ENCODE results near the gene CARD10. TPM values are rescaled to one million over a fixed set of nuclear protein-coding genes. Genes with fewer than 3 reads are reported as not detected.

The CARD10 gene
- total and polyA plus RNA-seq, 2 of the 13 experiments (the other 11 are each of a cell fraction or from before 2014, with no cell fraction given) = 35.2 to 55.8 TPM

DNA sequence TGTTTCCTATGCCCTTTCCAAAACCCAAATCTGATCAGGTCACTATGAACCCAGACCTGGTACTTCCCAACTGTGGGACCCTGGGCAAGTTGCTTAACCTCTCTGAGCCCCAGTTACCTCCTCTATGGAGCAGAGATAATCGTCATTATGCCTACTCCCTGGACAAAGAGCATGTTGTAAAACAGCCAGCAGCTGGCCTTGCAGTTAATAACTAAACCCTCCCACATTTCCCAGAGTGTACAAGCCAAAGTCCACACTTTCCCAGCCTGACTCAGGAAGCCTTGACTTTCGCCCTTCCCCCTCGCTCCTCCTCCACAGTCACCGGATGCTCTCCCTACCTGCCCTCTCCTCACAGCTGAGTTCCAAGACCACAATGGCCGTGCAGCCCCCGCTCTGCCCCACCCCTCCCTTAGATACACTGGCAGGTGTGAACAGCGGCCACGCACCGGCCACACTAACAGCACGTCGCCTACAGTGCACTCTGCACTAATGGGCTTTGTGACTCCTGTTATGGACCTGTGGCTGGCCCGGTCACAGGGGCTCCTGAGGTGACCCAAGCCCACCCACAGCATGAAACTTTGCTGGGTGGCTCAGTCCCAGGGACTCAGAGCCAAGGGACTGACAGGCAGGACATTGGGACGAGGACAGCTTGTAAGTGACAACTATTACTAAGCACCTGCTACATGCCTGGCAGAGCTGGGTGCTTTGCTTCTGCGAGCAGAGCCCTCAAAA, 17.4 kb downstream of the CARD10 start (continued):
- TF ChIP-seq PTBP1 (IDR thresholded peaks at IDR 0.05; ENCODE audit: low read depth, low read length, poor library complexity, severe bottlenecking) (no peak), ZSCAN5A (CRISPR knock-in tag; IDR thresholded peaks at IDR 0.05; ENCODE audit: borderline replicate concordance) (peak; percentile 59; the same call in 1 of the 2 replicates), POGZ (CRISPR knock-in tag; IDR thresholded peaks at IDR 0.05) (peak; percentile 81), GFI1 (CRISPR knock-in tag; IDR thresholded peaks at IDR 0.05; ENCODE audit: borderline replicate concordance) (0 out of 2 replicates have a peak, but pooled peaks have one; percentile 60), SUZ12 (IDR thresholded peaks at IDR 0.05; ENCODE audit: low read depth, low read length) (no peak), PRDM15 (CRISPR knock-in tag; IDR thresholded peaks at IDR 0.05) (no peak), LCORL (IDR thresholded peaks at IDR 0.05) (no peak), LCORL (CRISPR knock-in tag; IDR thresholded peaks at IDR 0.05) (peak; percentile 97; the same call in 1 of the 2 replicates), ZBTB43 (CRISPR knock-in tag; conservative IDR thresholded peaks at IDR 0.05) (peak; percentile 99), JARID2 (CRISPR knock-in tag; IDR thresholded peaks at IDR 0.05; ENCODE audit: insufficient replicate concordance) (peak; percentile 84), HOXA7 (CRISPR knock-in tag; IDR thresholded peaks at IDR 0.05) (0 out of 2 replicates have a peak, but pooled peaks have one; percentile 35), RAD51 (IDR thresholded peaks at IDR 0.05; ENCODE audit: borderline replicate concordance) (no peak), KLF11 (CRISPR knock-in tag; IDR thresholded peaks at IDR 0.05) (peak; percentile 49; the same call in 1 of the 2 replicates), FOXA1 (IDR thresholded peaks at IDR 0.05) (peak; percentile 10; the same call in 1 of the 2 replicates), FOXA1 (CRISPR knock-in tag; IDR thresholded peaks at IDR 0.05) (peak; percentile 95), EED (CRISPR knock-in tag; IDR thresholded peaks at IDR 0.05) (peak; percentile 45; the same call in 1 of the 2 replicates), ZNF768 (CRISPR knock-in tag; IDR thresholded peaks at IDR 0.05) (peak; percentile 85), ZNF788 (CRISPR knock-in tag; IDR thresholded peaks at IDR 0.05; ENCODE audit: borderline replicate concordance) (peak; percentile 98), KDM3A (CRISPR knock-in tag; IDR thresholded peaks at IDR 0.05; ENCODE audit: low read depth) (0 out of 2 replicates have a peak, but pooled peaks have one; percentile 66), ZNF33A (CRISPR knock-in tag; IDR thresholded peaks at IDR 0.05; ENCODE audit: borderline replicate concordance) (0 out of 2 replicates have a peak, but pooled peaks have one; percentile 75), ZNF12 (CRISPR knock-in tag; IDR thresholded peaks at IDR 0.05) (peak; percentile 49; the same call in 1 of the 2 replicates), GATAD2A (CRISPR knock-in tag; IDR thresholded peaks at IDR 0.05) (peak; percentile 95), CEBPB (IDR thresholded peaks at IDR 0.05; ENCODE audit: borderline replicate concordance, low read depth, low read length) (peak; percentile 74; the same call in 1 of the 2 replicates), ZNF570 (CRISPR knock-in tag; IDR thresholded peaks at IDR 0.05; ENCODE audit: borderline replicate concordance) (peak; percentile 80; the same call in 1 of the 2 replicates), ZNF234 (CRISPR knock-in tag; conservative IDR thresholded peaks at IDR 0.05) (no peak)

Measured in HepG2 (cell line).